HS-27A (cell line): ENCODE measurements around the gene DNAJC7.
"Not testable (repeated sequence)": the region's sequence is repeated elsewhere in the genome, so short reads cannot be mapped to it uniquely, and the experiment has no call there.

Experiments used
- DNase-seq: peaks from one replicate; pipeline ENCODE4 v3.0.0-alpha.2; 2012; ENCODE audit warnings: low read depth, missing footprints

DNAJC7 gene

GRCh38 chr17:42040818-42041217 is 23.6 kb upstream of the DNAJC7 start:
- DNase-seq: no peak

GRCh38 chr17:42039794-42040763 is 22.8 kb upstream of the DNAJC7 start:
- no peak for DNase-seq

- DNase-seq: no peak
Measured at GRCh38 chr17:42038221-42038973, 21.2 kb upstream of the DNAJC7 start.

- DNase-seq: no peak
Measured at GRCh38 chr17:42034059-42034458, 16.8 kb upstream of the DNAJC7 start.

- no peak for DNase-seq
Measured at GRCh38 chr17:42031584-42031983, 14.3 kb upstream of the DNAJC7 start.

GRCh38 chr17:42028791-42029127 is 11.5 kb upstream of the DNAJC7 start:
- no peak for DNase-seq

GRCh38 chr17:42027961-42028790 is 10.9 kb upstream of the DNAJC7 start:
- no peak for DNase-seq

GRCh38 chr17:42027590-42027889 is 10.3 kb upstream of the DNAJC7 start:
- DNase-seq: no peak

GRCh38 chr17:42026857-42027589 is 9.8 kb upstream of the DNAJC7 start:
- no peak for DNase-seq

GRCh38 chr17:42025936-42026335 is 8.7 kb upstream of the DNAJC7 start:
- no peak for DNase-seq

- no peak for DNase-seq
Measured at GRCh38 chr17:42025191-42025579, 7.9 kb upstream of the DNAJC7 start.

GRCh38 chr17:42023524-42024349 is 6.5 kb upstream of the DNAJC7 start:
- no peak for DNase-seq

GRCh38 chr17:42020845-42021244 is 3.6 kb upstream of the DNAJC7 start:
- DNase-seq: not testable (repeated sequence)

- peak; percentile 46 for DNase-seq
Measured at GRCh38 chr17:42019509-42020404, 2.5 kb upstream of the DNAJC7 start, which contains the start of gene NKIRAS2. NKIRAS2 (plus strand) TSS chr17:42020090; CDS start chr17:42021578, 1,488 bp downstream.

- no peak for DNase-seq
Measured at GRCh38 chr17:42018988-42019387, 1.7 kb upstream of the DNAJC7 start.

- DNase-seq: no peak
Measured at GRCh38 chr17:42018339-42018738, 1.1 kb upstream of the DNAJC7 start.

GRCh38 chr17:42017866-42018200 is 594 bp upstream of the DNAJC7 start:
- DNase-seq: no peak

GRCh38 chr17:42016411-42016831 is 818 bp downstream of the DNAJC7 start:
- DNase-seq: no peak

GRCh38 chr17:42013740-42014139 is 3.5 kb downstream of the DNAJC7 start:
- DNase-seq: not testable (repeated sequence)

GRCh38 chr17:42012363-42012762 is 4.9 kb downstream of the DNAJC7 start:
- DNase-seq: not testable (repeated sequence)
